GM20000 (cell line): ENCODE results near the gene HDAC4.

ENCODE experiments used
- DNase-seq: peaks from one replicate; pipeline ENCODE4 v3.0.0; 2012; ENCODE audit warnings: low spot score
- TF ChIP-seq, protein P1 (sequence below): IDR thresholded peaks from 2 replicates; pipeline ENCODE4 v1.5.1; 2012; ENCODE audit warnings: mild to moderate bottlenecking, control low read depth; ENCODE audit errors: extremely low read depth, missing control alignments

The HDAC4 gene

DNA sequence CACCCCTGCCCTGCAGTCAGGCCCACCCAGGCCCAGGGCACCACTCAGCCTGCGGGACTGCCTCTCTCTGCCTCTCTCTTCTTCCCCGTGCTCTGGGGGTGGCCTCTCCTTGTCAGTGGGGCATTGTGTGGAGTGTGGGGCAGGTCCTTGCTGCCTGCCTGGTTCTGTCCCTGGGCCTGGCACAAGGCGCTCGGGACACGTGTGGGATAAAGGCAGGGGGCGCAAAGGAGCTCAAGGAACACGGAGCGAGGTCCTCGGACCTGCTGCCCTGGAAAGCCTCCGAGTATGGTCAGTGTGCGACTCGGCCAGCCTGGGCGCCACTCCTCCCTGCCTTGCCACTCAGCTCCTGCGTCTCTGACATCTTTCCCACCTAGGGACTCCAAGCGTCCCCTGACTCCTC lies 262.2 kb downstream of the HDAC4 start:
- TF ChIP-seq, protein P1, sequence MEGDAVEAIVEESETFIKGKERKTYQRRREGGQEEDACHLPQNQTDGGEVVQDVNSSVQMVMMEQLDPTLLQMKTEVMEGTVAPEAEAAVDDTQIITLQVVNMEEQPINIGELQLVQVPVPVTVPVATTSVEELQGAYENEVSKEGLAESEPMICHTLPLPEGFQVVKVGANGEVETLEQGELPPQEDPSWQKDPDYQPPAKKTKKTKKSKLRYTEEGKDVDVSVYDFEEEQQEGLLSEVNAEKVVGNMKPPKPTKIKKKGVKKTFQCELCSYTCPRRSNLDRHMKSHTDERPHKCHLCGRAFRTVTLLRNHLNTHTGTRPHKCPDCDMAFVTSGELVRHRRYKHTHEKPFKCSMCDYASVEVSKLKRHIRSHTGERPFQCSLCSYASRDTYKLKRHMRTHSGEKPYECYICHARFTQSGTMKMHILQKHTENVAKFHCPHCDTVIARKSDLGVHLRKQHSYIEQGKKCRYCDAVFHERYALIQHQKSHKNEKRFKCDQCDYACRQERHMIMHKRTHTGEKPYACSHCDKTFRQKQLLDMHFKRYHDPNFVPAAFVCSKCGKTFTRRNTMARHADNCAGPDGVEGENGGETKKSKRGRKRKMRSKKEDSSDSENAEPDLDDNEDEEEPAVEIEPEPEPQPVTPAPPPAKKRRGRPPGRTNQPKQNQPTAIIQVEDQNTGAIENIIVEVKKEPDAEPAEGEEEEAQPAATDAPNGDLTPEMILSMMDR, result no peak
- DNase-seq, result no peak

DNA sequence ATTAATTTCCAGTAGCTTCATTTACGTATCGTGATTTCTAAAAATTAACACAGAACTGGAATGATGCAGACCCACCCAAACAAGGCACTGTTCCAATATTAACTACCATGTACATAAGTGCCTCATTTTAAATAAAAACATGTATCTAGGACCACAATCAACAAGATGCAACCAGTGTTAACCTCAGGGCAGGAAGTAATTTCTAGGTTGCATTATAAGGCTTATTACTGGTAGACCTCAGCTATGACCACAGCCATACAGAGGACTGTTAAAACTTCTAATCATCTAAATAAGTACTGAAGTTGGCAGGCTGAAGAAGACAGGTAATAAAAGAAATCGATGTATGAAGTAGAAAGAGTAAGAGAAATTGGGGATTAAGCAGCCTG lies 262.9 kb downstream of the HDAC4 start:
- TF ChIP-seq, protein P1, result no peak
- DNase-seq, result no peak

DNA sequence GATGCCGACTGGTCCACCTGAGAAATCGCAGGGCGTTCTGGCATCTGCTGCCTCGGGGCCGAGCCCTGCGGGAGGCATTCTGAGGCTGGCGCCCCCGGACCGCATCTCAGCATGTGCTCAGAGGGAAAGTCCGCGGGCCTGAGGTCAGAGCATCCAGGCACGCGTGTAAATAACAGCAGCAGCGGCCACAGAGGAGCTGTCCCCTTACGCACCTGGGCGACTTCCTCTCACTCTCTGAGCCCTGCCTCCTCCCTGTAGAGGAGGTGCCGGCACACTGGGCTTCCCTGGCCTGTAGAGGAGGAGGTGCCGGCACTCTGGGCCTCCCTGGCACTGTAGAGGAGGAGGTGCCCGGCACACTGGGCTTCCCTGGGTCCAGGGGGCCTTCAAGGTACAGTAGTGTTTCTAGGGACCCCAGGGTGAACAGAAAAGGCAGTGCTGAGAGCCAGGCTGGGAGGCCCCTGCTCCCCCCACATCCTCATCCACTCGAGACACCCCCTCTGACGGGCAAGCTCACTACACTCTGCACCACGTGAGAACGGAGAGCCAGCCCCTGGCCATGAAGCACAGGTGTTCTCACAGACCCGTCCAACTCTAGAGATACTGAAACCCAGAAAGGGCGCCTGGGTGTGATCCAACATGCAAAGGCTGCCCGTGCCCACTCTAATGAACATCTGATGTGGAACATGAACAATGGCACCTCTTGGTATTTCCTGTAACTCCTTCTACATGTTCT lies 263.5 kb downstream of the HDAC4 start:
- TF ChIP-seq, protein P1, result no peak
- no peak for DNase-seq

DNA sequence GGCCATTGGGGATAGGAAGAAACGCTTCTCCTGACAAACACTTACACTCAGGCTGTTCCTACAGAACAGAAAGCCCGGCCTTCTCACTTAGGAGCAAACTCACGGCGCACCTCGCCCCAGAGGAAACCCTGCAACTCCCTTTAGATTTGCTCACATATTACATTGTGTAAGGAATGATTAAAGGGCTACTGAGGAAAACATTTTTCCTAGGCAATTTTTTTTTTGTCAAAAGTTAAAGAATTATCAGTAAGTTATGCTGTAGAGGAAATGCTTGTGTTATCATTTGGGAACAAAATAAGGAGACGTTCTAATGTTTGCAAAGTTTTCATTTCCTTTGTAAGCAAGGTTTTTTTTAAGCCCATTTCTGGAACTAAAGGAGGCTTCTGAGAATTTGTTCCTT lies 264.1 kb downstream of the HDAC4 start:
- DNase-seq, result no peak
- TF ChIP-seq, protein P1, result no peak

DNA sequence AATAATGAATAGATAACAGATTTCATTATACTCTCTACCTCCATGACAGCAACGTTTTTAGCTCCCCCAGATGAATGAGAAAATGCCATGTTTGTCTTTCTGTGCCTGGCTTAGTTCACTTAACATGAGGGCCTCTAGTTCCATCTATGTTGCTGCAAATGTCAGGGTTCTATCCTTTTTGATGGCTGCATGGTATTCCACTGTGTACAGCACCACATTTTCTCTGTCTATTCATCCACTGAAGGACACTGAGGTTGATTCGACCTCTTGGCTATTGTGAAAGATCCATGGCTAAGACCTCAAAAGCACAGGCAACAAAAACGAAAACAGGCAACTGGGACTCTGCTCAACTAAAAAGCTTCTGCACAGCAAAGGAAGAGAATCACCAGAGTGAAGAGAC lies 264.6 kb downstream of the HDAC4 start:
- DNase-seq, result no peak
- TF ChIP-seq, protein P1, result no peak

DNA sequence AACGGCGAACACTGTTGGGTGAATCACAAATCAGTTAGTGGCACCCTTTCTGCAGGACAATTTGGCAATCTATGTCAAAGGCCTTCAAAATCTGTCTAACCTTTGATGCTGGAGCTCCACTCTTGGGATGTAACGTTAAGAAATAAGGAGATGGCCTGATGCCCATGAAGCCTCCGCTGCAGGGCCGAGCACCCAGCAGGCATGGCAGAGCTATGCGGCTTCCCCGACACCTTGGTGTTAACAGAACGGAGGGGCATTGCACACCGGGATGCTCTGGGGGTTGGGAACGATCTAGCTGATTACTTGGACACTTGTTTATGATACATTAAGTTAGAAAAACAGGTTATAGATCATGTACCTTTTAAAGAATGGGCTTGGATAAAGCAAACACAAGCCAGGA lies 265.3 kb downstream of the HDAC4 start:
- TF ChIP-seq, protein P1, result no peak
- DNase-seq, result no peak

DNA sequence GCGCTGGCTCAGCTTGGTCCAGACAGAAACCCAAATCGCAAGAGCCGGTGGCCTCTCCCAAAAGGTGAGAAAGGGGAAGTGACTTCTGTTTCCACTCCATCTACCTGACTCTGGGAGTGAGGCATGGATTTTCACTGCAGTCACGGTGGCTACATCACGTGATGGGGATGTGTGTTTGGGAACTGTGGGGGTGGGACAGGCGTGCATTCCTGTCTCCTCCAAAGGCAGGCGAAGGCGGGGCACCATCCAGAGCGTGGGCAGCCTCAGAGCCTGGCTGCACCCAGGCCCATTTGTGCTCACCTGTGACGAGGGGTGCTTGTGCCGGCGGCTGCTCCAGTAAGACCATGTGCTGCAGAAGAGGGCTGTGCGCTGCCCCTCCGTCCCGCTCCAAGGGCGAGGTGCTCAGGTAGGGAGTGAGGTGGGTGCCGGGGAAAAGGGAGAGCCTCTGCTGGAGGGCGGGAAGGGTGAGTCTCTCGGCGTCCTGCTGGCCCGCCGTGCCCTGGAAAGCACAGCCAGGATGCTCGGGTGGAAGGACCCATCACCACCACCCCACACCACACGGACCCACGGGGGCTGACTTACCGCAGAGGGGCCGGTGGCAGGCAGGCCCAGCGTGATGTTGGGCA lies 266.8 kb downstream of the HDAC4 start:
- no peak for DNase-seq
- TF ChIP-seq, protein P1, result no peak
